Hepatocyte (in vitro differentiated cells): Measurements from ENCODE around the gene RALBP1.

ENCODE experiments used
- EZH2 ChIP-seq: fragments of 200-600 bp; sonication (generic); IDR thresholded peaks from 2 replicates; pipeline ENCODE4 v1.6.1; 2016; ENCODE audit warnings: antibody characterized with exemption, mild to moderate bottlenecking, borderline replicate concordance
- TF ChIP-seq, protein P1 (sequence below): fragments of 200-600 bp; sonication (generic); IDR thresholded peaks from 2 replicates; pipeline ENCODE4 v1.5.1; 2016; ENCODE audit warnings: antibody characterized with exemption, mild to moderate bottlenecking; ENCODE audit not compliant: poor library complexity

DNA sequence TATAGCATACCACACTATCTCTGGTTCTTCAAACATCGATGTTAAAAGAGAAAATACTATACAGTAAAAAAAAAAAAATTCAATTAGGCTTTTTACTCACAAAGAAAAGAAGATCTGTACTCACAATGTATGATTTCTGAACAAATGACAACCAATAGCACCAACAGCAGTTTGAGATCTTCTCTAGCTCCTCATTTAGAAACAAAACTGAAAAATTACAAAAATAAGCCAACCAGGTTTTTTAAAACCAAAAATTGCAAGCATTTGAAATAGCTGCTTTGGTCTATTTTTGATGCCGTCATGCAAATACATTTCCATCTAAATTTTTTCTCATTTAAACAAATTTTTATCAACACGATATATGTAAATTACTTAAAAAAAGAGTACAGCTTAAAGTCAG lies 34.3 kb upstream of the RALBP1 start:
- no peak for TF ChIP-seq EZH2
- TF ChIP-seq, protein P1, sequence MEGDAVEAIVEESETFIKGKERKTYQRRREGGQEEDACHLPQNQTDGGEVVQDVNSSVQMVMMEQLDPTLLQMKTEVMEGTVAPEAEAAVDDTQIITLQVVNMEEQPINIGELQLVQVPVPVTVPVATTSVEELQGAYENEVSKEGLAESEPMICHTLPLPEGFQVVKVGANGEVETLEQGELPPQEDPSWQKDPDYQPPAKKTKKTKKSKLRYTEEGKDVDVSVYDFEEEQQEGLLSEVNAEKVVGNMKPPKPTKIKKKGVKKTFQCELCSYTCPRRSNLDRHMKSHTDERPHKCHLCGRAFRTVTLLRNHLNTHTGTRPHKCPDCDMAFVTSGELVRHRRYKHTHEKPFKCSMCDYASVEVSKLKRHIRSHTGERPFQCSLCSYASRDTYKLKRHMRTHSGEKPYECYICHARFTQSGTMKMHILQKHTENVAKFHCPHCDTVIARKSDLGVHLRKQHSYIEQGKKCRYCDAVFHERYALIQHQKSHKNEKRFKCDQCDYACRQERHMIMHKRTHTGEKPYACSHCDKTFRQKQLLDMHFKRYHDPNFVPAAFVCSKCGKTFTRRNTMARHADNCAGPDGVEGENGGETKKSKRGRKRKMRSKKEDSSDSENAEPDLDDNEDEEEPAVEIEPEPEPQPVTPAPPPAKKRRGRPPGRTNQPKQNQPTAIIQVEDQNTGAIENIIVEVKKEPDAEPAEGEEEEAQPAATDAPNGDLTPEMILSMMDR: no peak
